Measurements from ENCODE around the gene RORB. TPM values are rescaled to one million over a fixed set of nuclear protein-coding genes. Genes with fewer than 3 reads are reported as not detected.

The RORB gene
- total RNA-seq, 2 experiments from 2014 or later: 0.04 to 0.11 TPM

DNA sequence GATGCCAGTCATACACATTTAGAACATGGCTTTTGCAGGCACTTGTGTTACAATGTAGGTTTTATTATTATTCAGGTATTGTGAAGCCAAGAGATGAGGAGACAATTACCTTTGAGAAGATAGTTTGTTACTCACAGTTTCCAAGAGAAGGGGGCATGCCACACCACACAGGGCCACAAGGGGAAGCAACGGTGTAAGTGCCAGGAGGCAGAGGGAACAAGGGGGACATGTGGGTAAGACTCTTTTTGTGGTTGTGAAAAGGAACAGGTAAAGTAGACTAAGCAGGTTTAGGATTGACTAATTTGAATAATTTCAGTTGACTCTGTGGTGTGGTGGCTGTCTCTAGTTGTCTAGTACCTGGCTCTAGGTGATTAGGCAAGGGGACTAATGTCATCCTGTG, 199.4 kb downstream of the RORB start:
- DNase-seq (peak; percentile 24), ATAC-seq (peak; percentile 39)
- intact Hi-C loops (cut with micrococcal nuclease): no loop called here
- Mint-ChIP-seq H3K27ac (no peak overlapping the region), H3K4me3 (no peak overlapping the region), H3K4me1 (ENCODE audit: low read depth) (no peaks in the 10 kb centered on the region), H3K36me3 (ENCODE audit: low read depth) (no peaks in the 10 kb centered on the region), H3K27me3 (peaks cover 28% of the 10 kb centered on the region), H3K9me3 (no peaks in the 10 kb centered on the region)
- CTCF ChIA-PET: no interaction called here
- TF ChIP-seq, protein P1, sequence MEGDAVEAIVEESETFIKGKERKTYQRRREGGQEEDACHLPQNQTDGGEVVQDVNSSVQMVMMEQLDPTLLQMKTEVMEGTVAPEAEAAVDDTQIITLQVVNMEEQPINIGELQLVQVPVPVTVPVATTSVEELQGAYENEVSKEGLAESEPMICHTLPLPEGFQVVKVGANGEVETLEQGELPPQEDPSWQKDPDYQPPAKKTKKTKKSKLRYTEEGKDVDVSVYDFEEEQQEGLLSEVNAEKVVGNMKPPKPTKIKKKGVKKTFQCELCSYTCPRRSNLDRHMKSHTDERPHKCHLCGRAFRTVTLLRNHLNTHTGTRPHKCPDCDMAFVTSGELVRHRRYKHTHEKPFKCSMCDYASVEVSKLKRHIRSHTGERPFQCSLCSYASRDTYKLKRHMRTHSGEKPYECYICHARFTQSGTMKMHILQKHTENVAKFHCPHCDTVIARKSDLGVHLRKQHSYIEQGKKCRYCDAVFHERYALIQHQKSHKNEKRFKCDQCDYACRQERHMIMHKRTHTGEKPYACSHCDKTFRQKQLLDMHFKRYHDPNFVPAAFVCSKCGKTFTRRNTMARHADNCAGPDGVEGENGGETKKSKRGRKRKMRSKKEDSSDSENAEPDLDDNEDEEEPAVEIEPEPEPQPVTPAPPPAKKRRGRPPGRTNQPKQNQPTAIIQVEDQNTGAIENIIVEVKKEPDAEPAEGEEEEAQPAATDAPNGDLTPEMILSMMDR (IDR thresholded peaks at IDR 0.05): no peak
- POLR2A ChIA-PET: no interaction called here

DNA sequence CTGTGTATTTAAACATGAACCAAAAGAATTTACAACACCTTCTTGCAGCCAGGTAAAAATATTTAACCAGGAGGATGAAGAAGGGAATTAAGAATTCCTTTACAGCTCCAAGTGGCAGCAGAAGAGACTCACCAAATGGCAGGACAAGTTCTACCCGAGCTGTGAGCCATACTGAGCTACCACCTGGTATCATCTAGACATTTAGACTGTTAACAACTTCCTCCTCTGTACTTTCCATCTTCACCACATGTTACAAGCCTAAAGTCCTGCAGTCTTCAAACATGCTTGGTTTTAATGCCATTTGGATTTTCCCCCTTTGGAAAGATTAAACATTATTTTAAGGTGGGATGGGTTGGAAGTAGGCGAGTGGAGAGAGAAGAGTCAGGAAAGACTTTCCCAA, 200.4 kb downstream of the RORB start:
- Mint-ChIP-seq H3K4me3 (no peak overlapping the region), H3K36me3 (ENCODE audit: low read depth) (no peaks in the 10 kb centered on the region), H3K9me3 (no peaks in the 10 kb centered on the region), H3K4me1 (ENCODE audit: low read depth) (no peaks in the 10 kb centered on the region), H3K27ac (no peak overlapping the region), H3K27me3 (peaks cover 28% of the 10 kb centered on the region)
- DNase-seq (no peak), ATAC-seq (no peak)
- TF ChIP-seq, protein P1 (IDR thresholded peaks at IDR 0.05): no peak
- CTCF ChIA-PET: no interaction called here
- intact Hi-C loops (cut with micrococcal nuclease): no loop called here
- POLR2A ChIA-PET: no interaction called here

DNA sequence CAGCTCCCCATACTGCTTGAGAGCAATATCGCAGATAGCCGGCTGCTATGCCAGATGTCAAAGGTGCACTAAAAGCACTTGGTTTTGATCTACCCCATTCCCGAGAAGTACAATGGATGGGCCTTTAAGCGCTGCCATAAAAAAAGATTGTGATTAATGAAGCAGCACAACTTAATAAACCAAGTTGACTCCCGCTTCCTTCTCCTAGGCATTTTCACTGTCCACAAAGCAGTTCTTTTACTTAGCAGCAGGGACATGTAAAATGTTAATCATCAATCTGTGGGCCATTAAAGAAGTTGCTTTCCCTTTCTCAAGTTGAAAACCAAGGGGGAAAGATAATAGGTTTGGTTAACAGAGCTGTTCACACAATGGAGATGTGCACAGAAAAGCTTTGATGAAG, 214.2 kb downstream of the RORB start:
- no peaks in the 10 kb centered on the region for H3K4me1 Mint-ChIP-seq (ENCODE audit: low read depth)

DNA sequence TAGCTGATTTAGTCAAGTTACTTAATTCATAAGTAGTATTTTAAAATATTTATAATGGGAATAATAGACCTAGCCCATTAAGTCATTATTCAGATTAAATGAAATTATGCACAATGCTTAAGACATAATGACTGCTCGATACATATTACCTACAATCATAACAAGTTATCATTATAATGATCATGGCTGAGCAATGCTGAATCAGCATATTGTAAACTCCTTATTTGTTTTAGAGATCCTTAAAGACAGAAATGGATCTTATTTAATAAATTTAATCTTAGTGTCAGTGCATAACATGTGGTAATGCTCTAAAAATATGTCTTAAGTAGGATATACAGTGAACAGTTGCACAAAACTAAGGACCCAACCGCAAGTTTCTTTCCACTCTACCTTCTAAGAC, 221.6 kb downstream of the RORB start:
- no peak for ATAC-seq
- Mint-ChIP-seq H3K36me3 (ENCODE audit: low read depth) (no peaks in the 10 kb centered on the region), H3K4me1 (ENCODE audit: low read depth) (no peaks in the 10 kb centered on the region), H3K27me3 (peaks cover 10% of the 10 kb centered on the region), H3K9me3 (no peaks in the 10 kb centered on the region), H3K4me3 (no peak overlapping the region), H3K27ac (no peak overlapping the region)
- TF ChIP-seq, protein P1 (IDR thresholded peaks at IDR 0.05): no peak
- intact Hi-C loops (cut with micrococcal nuclease): no loop called here
- POLR2A ChIA-PET: no interaction called here
- CTCF ChIA-PET: no interaction called here
- DNase-seq: no peak

More for the DNA sequence above, 214.2 kb downstream of the RORB start:
- Mint-ChIP-seq H3K4me3 (no peak overlapping the region), H3K27me3 (peaks cover 3% of the 10 kb centered on the region), H3K27ac (no peak overlapping the region), H3K9me3 (no peaks in the 10 kb centered on the region), H3K36me3 (ENCODE audit: low read depth) (no peaks in the 10 kb centered on the region)
- no peak for DNase-seq
- ATAC-seq: no peak
- POLR2A ChIA-PET: no interaction called here
- intact Hi-C loops (cut with micrococcal nuclease): no loop called here
- TF ChIP-seq, protein P1 (IDR thresholded peaks at IDR 0.05): no peak
- CTCF ChIA-PET: no interaction called here

DNA sequence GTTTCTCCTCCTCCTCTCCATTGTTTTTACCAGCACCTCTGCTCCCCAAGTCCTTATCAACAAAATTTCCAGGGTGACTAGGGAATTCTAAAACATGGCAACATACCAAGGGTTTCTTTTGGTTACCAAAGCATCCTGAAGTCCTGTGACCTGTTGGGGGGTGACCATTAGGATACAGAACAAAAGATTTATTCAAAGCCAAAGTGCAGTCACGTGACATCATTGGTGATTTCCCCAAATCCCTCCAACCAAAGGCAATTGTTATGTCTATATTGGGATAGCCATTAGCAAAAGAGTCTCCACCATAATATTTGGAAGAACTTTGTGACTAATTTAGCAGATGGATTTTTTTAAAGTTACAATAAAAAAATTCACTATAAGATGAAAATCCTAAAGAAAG, 222.2 kb downstream of the RORB start:
- Mint-ChIP-seq H3K9me3 (no peaks in the 10 kb centered on the region), H3K27ac (no peak overlapping the region), H3K4me3 (no peak overlapping the region), H3K4me1 (ENCODE audit: low read depth) (no peaks in the 10 kb centered on the region), H3K36me3 (ENCODE audit: low read depth) (no peaks in the 10 kb centered on the region), H3K27me3 (peaks cover 10% of the 10 kb centered on the region)
- DNase-seq: no peak
- TF ChIP-seq, protein P1 (IDR thresholded peaks at IDR 0.05): no peak
- CTCF ChIA-PET: no interaction called here
- intact Hi-C loops (cut with micrococcal nuclease): no loop called here
- POLR2A ChIA-PET: no interaction called here
- no peak for ATAC-seq
